Measurements from ENCODE around the gene OLFML2B.

- TF ChIP-seq CTCF (IDR thresholded peaks at IDR 0.05; ENCODE audit: low read depth, low read length) (no peak), EZH2phosphoT487 (IDR thresholded peaks at IDR 0.05; ENCODE audit: low read depth) (no peak)
These were observed 71.0 kb downstream of the OLFML2B start for GRCh38 chr1:161952607-161953172.

Data from OCI-LY3 (cell line).